ENCODE measurements around the gene STK4.

- no peak for TF ChIP-seq CTCF (IDR thresholded peaks at IDR 0.05)
- no peak for TF ChIP-seq POLR2A (IDR thresholded peaks at IDR 0.05)
Measured at GRCh38 chr20:45110301-45110700, 144.0 kb downstream of the STK4 start.

Measured in testis (tissue), 2 donors.